KG1 (cell line): ENCODE measurements around the gene SCRN1.

Experiments
- DNase-seq: peaks from one replicate; lab custom pipeline; 2025; lab: John Stamatoyannopoulos, UW

The SCRN1 gene

GRCh38 chr7:30003098-30003497 is 13.5 kb upstream of the SCRN1 start:
- DNase-seq: no peak

GRCh38 chr7:30001998-30002397 is 12.4 kb upstream of the SCRN1 start:
- DNase-seq: no peak

- no peak for DNase-seq
Observed at GRCh38 chr7:29998489-29998888, 8.9 kb upstream of the SCRN1 start.

GRCh38 chr7:29996321-29996720 is 6.7 kb upstream of the SCRN1 start:
- no peak for DNase-seq

GRCh38 chr7:29995652-29996051 is 6.1 kb upstream of the SCRN1 start:
- DNase-seq: no peak

GRCh38 chr7:29993140-29993539 is 3.5 kb upstream of the SCRN1 start:
- DNase-seq: no peak

- no peak for DNase-seq
Observed at GRCh38 chr7:29991937-29992336, 2.3 kb upstream of the SCRN1 start.

GRCh38 chr7:29990931-29991330 is 1.3 kb upstream of the SCRN1 start:
- DNase-seq: no peak

GRCh38 chr7:29988424-29989256 is 961 bp downstream of the SCRN1 start:
- peak; percentile 72 for DNase-seq

- peak; percentile 49 for DNase-seq
Observed at GRCh38 chr7:29987811-29988317, 1.7 kb downstream of the SCRN1 start.

- DNase-seq: no peak
Observed at GRCh38 chr7:29987083-29987482, 2.5 kb downstream of the SCRN1 start.

- DNase-seq: no peak
Observed at GRCh38 chr7:29980151-29980550, 9.4 kb downstream of the SCRN1 start.

GRCh38 chr7:29977886-29978651 is 11.5 kb downstream of the SCRN1 start:
- no peak for DNase-seq

GRCh38 chr7:29976673-29977415 is 12.8 kb downstream of the SCRN1 start:
- DNase-seq: no peak

GRCh38 chr7:29976266-29976665 is 13.3 kb downstream of the SCRN1 start:
- no peak for DNase-seq

- no peak for DNase-seq
Observed at GRCh38 chr7:29975561-29975960, 14.0 kb downstream of the SCRN1 start.

GRCh38 chr7:29974286-29974685 is 15.3 kb downstream of the SCRN1 start:
- DNase-seq: no peak

GRCh38 chr7:29972315-29972669 is 17.3 kb downstream of the SCRN1 start:
- DNase-seq: no peak

- no peak for DNase-seq
Observed at GRCh38 chr7:29971566-29972314, 17.9 kb downstream of the SCRN1 start.

GRCh38 chr7:29970158-29970557 is 19.4 kb downstream of the SCRN1 start:
- no peak for DNase-seq

GRCh38 chr7:29969738-29970137 is 19.9 kb downstream of the SCRN1 start:
- no peak for DNase-seq
